ENCODE measurements around the gene CDC25A.
"Not testable (repeated sequence)": the region's sequence is repeated elsewhere in the genome, so short reads cannot be mapped to it uniquely, and the experiment has no call there.

Gene CDC25A

DNA sequence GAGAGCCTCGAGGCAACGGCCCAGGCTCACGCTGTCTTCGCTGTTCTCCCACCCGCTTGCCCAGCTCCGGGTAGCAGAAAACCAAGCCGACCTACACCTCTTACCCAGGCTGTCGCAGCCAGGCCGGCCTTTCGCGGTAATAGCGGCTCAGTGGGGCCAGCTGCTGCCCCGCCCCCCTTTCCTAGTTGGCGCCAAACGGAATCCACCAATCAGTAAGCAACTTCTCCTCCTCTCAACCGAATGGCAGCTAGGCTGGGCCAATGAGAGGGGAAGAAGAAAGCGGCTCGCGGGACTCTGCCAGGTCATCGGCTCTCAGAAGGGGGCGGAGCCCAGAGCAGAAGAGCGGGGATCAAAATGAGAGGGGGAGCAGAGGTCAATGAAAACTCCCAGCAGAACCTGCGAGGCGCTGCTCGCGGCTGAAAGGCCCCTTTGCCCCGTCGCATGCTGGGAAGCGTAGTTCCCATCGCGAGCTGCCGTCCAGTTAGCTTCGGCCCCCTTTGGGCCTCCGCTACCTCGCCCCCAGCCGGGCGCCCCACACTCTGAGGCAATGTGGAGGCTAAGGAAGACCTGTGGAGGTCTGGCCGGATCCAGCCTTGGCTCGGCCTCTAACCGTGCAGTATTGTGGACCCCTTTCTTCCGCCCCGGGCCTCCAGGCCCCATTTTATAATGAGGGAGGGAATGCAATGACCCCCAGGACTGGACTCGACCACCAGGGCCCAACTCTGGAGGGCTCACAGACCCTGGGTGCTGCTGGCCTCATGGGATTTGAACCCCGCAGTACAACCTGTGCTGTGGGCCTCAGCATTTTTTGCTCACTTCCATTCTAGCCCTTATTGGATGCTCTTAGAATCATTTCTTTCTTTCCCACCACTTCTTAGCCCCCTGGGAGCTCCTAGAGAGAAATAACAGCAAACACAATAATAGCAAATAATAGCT is at the start of gene CDC25A:
TSS of gene CDC25A (minus strand) at position 152 of the 936 bp plus-strand sequence. CDS start 470 bp downstream, outside the sequence.
- peak; percentile 95 for FAIRE-seq

DNA sequence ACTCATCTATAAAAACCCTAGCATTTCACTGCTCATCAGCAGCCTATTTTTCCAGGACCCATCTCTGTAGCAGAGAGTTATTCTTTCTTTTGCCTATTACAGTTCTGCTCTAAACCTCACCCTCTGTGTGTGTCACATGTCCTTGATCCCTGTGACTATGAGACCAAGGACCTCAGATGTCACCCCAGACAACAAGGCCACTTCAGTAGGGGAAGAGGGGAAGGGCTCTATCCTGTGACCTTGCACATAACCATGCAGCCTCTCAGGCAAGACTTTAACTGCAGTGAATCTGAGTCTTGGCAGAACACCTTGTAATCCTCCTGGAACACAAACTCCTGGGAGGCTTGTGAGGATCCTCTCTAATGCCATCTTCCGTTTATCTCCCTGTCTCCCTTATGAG is 48.3 kb upstream of the CDC25A start:
- no peak for FAIRE-seq

DNA sequence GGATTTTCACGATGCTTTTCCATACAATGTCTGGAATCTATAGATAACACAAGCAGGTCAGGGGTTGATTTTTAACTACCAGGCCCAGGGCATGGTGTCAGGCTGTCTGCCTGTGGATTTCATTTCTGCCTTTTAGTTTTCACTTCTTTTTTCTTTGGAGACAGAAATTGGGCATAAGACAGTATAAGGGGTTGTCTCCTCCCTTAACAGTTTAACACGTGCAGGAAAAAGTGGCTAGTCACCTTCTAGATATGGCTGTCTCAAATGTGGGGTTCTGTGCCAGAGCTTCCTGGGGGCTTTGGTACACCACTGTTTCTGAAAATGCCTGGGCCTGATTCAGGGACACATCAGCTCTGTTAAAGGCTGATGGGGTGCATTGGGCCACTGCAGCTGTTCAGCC is 45.3 kb upstream of the CDC25A start:
- no peak for FAIRE-seq

DNA sequence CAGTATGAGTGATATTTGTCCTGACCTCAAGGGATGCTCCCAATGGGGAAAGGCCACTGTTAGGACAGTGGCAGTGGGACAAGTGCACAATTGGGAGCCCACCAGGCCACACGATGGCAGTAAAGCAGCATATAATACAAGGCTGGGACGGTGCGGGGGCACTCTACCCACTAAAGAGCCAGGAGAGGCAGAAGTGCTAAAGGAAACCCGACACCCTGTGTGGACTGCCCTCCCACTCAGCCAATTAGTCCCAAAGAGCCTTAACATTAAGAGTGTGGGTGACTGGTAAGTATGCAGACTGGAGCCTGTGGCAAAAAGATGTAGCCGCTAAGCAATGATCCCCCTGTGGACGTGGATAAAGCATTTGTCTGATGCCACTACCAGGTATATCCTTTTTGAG is 44.5 kb upstream of the CDC25A start:
- no peak for FAIRE-seq

DNA sequence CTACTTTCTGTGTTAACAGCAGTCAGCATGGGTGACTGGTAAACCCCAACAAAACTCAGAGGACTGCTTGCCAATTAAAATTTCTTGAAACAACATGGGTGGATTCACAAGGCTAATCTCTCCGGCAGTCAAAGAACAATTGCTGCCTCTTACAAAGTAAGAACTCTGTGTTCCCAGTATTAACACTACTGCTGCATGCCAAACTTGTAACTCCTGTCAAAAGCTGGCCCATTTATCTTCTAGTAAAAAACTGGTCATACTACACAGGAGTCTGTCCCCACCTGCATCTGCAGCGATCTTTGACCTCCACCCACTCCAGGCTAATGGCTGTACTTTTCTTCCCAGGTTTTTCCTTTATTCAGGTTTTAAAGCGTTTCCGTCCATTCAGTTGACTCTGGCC is 44.0 kb upstream of the CDC25A start:
- no peak for FAIRE-seq

DNA sequence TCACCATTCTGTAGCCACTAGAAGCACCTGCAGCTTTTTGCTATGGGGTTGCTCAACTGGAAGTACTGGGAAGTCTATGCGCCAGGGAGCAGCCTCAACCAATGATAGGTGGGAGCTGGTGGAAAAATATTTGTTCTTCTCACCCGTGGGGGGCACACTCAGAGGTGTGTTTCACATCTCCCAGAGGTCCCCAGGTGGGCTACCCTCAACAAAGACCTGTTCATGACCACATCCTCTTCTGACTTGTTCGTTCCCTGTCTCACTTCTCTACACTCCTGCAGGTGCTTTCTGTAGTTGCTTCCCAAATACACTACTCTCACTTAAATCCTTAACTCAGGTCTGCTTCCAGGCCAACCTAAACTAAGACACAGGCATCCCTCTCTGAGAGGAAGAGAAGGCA is 38.7 kb upstream of the CDC25A start:
- FAIRE-seq, result no peak

DNA sequence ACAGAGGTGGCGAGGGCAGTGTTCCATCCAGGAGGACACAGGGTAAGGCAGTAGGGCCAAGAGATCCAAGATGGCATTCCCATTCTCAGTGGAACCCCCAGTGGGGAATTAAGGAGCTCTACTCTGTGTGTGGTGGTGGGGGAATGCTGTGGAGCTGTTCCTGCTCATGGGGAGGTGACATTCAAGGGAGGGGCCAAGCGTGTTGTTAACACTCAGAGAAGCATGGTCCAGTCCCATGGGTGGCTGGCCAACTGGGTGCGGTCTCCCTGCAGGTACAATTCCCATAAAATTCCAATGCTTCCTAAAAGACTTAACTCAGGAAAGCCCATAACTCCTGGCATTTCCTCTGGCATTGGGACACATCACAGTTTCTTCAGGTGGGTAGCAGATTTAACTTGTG is 37.4 kb upstream of the CDC25A start:
- no peak for FAIRE-seq

DNA sequence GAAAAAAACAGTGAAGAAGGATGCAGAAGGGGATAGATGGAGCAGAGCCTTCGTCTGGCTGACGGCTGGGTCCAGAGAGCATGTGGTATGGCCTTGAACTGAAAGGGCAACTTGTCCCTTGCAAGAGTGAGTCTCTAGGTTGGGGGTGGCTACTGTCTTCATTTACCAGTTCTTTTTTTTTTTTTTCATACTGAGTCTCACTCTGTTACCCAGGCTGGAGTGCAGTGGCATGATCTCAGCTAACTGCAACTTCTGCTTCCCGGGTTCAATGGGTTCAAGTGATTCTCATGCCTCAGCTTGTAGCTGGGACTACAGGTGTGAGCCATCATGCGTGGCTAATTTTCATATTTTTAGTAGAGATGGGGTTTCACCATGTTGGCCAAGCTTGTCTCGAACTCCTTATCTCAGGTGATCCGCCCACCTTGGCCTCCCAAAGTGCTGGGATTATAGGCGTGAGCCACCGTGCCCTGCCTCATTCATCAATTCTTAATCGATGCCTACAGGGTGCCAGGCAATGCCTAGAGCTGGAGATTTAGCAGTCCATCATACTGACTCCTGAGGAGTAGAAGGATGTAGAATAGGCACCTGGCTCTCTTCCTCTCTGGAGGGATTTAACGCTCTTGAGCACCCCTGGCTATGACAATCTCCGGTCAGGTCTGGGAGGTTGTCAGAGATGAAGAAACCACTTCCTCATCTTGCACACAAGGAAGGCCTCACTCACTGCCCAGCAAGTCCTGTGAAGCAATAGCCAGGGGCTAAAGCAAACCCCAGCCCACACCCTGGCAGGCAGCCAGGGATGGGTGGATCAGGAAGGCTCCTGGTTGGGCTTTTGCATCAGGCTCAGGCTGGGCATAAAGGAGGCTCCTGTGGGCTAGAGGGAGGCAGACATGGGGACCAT is 34.6 kb upstream of the CDC25A start, which contains the start of gene CAMP:
TSS of gene CAMP (plus strand) at position 880 of the 898 bp plus-strand sequence. CDS start at position 897, 17 bp downstream.
- FAIRE-seq, result no peak

DNA sequence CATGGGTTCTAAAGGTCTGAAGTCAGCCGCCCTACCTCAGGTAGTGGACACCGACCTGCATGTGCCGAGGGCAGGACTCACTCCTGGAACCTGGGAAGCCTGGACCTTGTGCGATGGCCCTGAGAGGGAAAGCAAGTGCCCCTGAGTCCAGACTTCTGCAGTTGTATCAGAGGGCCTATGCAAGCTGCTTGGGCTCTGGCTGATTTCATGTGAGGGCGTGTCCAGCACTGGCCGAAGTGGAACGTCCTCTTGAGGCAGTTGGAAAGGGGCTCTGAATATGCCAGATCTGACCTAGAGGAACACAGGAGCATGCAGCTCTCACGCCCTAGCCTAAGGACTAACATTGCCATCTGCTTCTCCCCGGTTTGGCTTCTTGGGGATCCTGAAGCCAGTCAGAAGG is 32.5 kb upstream of the CDC25A start:
- FAIRE-seq, result no peak

DNA sequence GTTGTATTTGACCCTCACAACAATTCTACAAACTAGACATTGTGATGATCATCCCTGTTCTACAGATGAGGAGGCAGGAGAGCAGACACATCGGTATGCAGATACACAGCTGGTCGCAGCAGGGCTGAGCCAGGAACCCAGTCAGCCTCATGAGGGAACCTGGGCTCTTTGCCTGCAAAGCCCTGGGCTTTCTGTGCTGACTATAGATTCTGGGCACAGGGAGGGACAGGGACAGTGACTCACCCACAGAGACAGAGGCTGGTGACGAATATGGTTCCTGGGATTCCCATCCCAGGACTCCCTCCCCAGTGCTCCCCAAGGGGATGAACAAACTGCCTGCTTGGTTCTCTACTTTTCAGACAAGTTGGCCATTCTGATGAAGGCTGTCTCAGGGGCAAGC is 31.3 kb upstream of the CDC25A start:
- FAIRE-seq, result no peak

DNA sequence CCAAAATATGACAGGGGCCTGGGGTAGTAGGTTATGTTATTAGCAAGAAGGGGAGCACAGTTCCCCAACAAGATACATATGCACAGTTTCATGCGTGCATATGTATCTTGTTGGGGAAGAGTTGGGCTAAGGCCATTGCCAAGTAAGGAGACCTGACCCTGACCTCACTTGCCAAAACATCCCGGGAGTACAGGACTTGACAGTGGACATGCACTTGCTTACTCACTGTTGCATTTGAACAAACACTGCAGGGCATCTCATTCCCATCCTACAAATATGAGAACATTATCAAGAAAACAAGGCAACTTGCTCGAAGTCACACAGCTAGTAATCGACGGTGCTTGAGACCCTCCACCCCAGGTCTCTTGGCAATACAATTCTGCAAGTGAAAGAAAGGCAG is 30.3 kb upstream of the CDC25A start:
- FAIRE-seq, result no peak

DNA sequence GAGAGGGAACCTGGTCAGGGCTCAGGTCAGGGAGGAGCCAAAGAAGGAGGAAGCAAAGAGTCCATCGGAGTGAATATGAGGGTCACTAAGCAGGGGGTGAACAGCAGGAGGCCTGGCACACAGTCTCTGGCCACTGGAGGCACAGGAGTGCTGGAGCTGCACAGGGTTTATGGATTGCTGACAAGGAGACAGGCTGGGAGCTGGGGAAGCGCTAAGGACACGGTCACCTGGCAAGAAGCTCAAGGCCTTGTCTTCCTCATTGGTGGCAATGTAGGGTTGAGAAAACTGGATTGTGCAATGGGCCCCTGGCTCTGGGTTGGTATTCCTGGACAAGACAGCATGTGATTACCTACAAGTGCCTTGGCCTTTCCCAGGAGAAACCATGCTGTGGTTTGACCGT is 29.2 kb upstream of the CDC25A start:
- FAIRE-seq, result no peak

DNA sequence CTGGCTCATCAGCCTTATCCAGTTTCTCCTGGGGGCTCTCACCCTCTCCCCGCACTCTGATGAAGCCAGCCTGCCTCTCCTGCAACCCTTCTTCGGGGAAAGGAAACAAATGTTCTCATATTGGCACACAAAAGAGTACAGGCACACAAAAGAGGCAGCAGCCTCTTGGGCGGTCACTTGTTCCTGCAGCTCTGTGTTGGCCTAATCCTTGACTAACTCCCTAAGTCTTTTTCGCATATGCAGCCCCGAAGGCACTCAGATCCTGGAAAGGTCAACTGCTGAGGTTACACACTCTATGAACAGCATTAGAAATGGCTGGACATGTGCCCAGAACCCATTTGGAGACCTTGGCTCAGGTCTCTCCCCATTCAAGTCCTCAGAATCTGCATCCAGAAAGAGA is 27.7 kb upstream of the CDC25A start:
- no peak for FAIRE-seq

DNA sequence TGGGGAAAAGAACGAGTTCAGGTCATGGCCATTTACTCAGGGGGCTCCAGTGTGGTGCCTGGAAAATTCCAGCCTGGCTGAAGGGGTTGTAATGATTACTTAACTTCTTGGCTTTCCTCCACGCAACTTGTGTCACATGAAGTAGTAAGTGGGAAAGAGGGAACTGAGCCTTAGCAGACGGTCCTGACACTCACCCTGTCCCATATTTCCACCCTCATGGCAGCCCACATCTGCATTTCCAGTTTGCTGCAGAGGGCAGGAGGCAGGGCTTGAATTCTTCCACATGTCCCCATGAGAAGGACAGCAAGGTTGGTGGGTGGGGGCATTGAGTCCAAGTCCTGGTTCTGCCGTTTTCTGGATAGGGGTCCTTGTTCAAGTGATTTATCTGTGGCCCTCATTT is 27.2 kb upstream of the CDC25A start:
- no peak for FAIRE-seq

DNA sequence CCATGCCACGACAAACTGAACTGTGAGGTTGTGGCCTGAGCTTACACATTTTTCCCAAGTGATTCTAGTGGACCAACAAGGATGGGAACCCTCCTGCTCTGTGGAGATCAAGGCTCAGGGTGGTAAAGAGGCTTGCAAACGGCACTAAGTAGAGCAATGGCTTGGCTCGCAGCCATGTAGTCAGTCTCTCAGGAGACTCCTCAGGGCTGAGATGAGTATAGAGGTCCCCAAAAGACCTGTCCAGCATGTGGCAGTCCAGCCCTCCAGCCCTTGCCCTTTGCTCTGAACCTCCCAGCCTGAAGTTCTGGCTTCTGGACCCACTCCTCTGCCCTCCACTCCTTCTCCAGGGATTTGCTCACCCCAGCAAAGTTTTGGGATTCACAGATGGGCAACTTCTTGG is 26.8 kb upstream of the CDC25A start:
- FAIRE-seq, result no peak

DNA sequence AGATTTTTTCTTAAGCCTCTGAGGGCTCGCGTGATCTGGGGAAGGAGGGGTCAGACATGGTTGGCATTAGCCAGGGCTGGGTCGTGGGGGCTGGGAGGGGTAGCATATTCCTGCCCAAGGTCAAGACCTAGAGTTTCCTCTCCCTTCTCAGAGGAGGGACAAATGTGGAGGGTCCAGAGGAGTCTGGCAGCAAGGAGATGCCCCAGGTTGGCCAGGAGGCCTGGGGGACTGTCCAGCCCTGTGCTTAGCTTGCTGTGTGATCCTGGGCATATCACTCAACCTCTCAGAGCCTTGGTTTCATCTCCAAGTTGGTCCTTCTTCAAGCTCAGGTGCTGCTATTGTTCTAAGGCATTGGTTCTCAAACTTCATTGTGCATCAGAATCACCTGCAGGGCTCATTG is 26.0 kb upstream of the CDC25A start:
- FAIRE-seq, result no peak

DNA sequence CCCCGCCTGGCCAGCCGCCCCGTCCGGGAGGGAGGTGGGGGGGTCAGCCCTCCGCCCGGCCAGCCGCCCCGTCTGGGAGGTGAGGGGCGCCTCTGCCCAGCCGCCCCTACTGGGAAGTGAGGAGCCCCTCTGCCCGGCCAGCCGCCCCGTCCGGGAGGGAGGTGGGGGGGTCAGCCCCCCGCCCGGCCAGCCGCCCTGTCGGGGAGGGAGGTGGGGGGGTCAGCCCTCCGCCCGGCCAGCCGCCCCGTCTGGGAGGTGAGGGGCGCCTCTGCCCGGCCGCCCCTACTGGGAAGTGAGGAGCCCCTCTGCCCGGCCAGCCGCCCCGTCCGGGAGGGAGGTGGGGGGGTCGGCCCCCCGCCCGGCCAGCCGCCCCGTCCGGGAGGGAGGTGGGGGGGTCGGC is 23.6 kb upstream of the CDC25A start:
- FAIRE-seq, result not testable (repeated sequence)

DNA sequence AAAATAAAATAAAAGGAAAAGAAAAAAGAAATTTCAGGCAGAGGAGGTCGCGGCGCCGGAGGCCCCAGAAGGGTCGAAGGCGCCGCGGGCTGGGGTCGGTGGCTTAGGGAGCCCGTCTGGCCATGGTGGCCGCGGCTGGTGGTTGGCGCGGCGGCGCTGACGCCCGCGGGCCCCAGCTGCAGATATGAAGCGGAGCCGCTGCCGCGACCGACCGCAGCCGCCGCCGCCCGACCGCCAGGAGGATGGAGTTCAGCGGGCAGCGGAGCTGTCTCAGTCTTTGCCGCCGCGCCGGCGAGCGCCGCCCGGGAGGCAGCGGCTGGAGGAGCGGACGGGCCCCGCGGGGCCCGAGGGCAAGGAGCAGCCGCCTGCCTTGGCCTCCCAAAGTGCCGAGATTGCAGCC is 22.3 kb upstream of the CDC25A start:
- FAIRE-seq, result not testable (repeated sequence)

DNA sequence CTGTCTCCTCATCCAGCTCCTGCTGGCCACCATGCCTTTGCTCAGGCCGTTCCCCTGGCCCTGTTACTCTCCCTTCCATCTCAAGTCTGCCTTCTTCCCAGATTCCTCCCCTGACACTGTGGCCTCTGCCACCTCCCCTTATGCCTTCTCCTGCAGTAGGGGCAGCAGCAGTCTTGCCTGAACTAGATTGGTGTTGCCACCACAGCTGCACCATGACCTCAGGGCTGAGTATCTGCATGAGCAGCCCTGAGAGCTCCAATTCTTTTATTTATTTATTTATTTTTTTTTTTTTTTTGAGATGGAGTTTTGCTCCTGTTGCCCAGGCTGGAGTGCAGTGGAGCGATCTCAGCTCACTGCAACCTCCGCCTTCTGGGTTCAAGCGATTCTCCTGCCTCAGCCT is 21.2 kb upstream of the CDC25A start:
- FAIRE-seq, result no peak

DNA sequence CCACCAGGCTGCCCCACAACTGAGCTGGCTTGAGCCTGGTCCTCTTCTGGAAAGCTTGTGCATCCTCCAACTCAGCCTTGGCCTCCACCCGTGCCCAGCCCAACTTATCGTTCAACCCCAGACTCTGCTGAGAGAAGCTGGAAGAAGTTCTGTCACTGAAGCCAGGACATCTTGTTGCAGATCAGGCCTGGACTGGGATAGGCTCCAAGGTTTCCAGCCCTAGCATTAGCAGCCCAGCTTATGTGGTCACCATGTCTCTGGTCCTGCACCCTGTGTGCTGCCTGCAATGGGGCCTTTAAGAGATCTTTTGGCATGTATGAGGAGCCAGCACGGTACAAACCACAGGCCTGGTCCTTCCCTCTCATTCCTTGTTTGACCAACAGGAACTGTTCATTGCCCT is 19.9 kb upstream of the CDC25A start:
- no peak for FAIRE-seq

DNA sequence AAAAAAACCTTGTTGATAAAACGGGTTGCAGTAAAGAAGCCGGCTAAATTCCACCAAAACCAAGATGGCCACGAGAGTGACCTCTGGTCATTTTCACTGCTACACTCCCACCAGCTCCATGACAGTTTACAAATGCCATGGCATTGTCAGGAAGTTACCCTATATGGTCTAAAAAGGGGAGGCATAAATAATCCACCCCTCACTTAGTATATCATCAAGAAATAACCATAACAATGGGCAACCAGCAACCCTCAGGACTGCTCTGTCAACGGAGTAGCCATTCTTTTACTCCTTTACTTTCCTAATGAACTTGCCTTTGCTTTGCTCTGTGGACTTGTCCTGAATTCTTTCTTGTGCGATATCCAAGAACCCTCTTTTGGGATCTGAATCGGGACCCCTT is 14.4 kb upstream of the CDC25A start:
- no peak for FAIRE-seq

DNA sequence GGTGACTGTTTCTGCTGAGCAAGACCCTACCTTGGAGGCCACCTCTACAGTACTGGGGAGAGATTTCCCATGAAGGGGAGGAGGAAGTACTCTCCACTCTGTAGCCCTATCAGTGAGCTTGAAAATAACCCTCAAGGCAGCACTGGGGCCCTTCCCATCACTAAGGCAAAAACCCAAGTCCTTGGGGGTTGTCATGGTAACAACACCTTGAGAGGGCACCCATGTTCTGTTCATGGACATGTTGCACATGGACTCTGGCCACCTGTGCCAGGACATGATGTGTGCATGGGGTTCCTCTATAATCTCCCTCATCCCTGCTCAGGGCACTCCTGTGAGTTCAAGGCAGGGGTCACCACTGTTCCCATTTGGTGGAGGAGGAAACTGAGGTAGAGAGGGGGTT is 10.9 kb upstream of the CDC25A start:
- FAIRE-seq, result no peak

DNA sequence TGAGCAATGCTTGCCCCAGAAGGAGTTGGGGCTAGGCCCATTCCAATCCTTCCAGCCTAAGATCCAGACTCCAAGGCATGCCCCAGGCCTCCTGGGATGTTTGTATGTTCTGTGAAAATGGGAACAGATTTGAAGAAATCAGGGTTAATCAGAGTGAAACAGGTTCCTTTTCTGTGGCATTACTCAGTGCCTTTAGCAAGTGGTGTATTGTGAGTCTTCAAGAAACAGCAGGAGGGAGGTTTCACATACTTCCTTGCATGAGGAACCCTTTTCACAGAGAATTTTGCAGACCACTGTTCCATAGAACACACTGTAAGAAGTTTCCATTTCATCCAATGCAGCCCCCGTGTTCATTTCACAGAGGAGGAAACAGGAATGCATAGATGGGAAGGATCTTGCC is 8.4 kb upstream of the CDC25A start:
- no peak for FAIRE-seq

All from TTC549 (cell line).